RWPE1 (cell line): ENCODE data around the gene CCDC9B.

Experiments
- CTCF ChIA-PET: fragments of 350-600 bp; sonication (Branson Sonifier 250); formaldehyde crosslinking; extraction: SDS; loops from one replicate; lab custom pipeline; 2021; lab: Yijun Ruan, JAX
- POLR2A ChIA-PET: fragments of 400-600 bp; formaldehyde crosslinking; extraction: SDS; loops from one replicate; lab custom pipeline; 2020; ENCODE audit warnings: antibody characterized with exemption; ENCODE audit not compliant: low non-redundant PET; lab: Yijun Ruan, JAX
- DNase-seq: peaks from one replicate; pipeline ENCODE4 v3.0.0; 2012; ENCODE audit warnings: low spot score
- H3K27ac ChIP-seq: fragments of 450-650 bp; 2 replicates; pipeline ENCODE4 v1.5.1; 2017
- TF ChIP-seq, protein P1 (sequence below): fragments of 450-650 bp; conservative IDR thresholded peaks from 2 replicates; pipeline ENCODE4 v1.5.1; 2017; ENCODE audit warnings: low read depth, mild to moderate bottlenecking

The CCDC9B gene

DNA sequence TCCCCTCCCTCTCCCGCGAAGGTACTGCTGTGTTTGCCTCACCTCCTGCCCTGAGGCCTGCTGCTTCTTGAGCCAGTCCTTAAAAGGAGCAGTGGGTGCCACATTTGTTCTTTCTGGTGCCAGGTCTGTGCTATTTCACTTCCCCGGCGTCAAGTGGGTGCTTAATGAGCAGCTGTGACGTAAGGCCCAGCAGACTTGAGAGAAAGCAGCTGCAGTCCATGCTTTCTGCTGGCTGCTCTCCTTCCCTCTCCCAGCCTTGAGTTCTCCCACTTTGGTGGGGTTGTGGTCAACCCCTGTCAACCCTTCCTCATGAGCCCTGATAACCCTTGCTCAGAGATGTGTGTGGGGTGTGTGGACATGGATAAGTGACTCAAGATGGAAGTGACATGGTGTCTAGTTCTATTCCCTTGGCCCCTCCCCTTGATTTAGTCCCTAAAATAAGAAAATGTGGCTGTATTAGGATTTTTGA is 10.3 kb downstream of the CCDC9B start:
- DNase-seq, result no peak
- ChIA-PET CTCF (no interaction called here), POLR2A (interaction anchor here (0.6 kb wide), 1 partner anchor 271 kb away, joined by 4 read pairs; no protein-coding TSS in a partner anchor)
- H3K27ac ChIP-seq, result peak overlapping the region; percentile 32
- TF ChIP-seq, protein P1, sequence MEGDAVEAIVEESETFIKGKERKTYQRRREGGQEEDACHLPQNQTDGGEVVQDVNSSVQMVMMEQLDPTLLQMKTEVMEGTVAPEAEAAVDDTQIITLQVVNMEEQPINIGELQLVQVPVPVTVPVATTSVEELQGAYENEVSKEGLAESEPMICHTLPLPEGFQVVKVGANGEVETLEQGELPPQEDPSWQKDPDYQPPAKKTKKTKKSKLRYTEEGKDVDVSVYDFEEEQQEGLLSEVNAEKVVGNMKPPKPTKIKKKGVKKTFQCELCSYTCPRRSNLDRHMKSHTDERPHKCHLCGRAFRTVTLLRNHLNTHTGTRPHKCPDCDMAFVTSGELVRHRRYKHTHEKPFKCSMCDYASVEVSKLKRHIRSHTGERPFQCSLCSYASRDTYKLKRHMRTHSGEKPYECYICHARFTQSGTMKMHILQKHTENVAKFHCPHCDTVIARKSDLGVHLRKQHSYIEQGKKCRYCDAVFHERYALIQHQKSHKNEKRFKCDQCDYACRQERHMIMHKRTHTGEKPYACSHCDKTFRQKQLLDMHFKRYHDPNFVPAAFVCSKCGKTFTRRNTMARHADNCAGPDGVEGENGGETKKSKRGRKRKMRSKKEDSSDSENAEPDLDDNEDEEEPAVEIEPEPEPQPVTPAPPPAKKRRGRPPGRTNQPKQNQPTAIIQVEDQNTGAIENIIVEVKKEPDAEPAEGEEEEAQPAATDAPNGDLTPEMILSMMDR, result no peak

DNA sequence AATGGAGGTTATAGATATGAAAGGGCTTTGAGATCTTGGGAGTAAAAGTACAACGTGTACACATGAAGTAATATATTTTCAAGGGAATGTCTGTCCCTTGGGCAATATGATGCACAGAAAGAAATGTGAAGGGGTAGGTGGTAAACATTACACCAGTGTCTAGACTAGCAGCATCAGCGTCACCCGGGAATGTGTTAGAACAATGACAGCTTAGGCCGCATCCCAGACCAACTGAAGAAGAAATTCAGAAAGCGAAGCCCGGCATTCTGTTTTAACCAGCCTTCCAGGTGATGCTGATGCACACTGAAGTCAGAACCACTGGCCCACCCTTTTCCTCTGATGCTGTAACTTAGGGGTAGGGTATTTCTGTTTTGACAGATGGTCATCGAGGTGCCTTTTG is 10.9 kb downstream of the CCDC9B start:
- POLR2A ChIA-PET, result interaction anchor here (0.9 kb wide), 1 partner anchor 12 kb away, joined by 3 read pairs; no protein-coding TSS in a partner anchor
- H3K27ac ChIP-seq, result peak overlapping the region; percentile 32; the same call in 1 of the 2 replicates
- DNase-seq, result no peak
- TF ChIP-seq, protein P1, result no peak
- CTCF ChIA-PET, result interaction anchor here (2.4 kb wide), 1 partner anchor 9 kb away, joined by 16 read pairs; no protein-coding TSS in a partner anchor

DNA sequence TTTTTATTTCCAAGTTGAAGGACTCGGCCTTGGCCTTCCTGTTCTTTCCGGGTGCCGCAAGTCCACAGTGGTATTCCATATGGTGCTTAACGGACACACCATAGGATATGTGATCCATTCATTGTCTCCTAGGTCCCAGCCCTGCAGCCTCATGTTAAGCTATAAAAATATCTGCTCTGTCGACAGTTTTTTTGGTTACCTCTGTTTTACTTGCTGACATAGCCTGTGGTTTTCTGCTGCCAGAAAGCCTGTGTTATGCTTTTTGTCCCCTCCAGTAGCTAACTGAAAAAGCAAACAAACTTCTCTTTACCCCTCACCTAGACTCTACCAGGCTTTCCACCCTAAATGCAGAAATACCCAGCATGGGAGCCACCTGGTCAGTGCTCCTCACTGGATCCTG is 12.0 kb downstream of the CCDC9B start:
- no peak for DNase-seq
- ChIA-PET CTCF (interaction anchor here (1.4 to 2.4 kb wide), 3 partner anchors 10 to 39 kb away, joined by 5 to 16 read pairs (median 6); no protein-coding TSS in a partner anchor), POLR2A (interaction anchor here (0.9 to 1.1 kb wide), 2 partner anchors 13 to 40 kb away, joined by 3 read pairs; no protein-coding TSS in a partner anchor)
- TF ChIP-seq, protein P1, result no peak
- peak overlapping the region; percentile 66 for H3K27ac ChIP-seq

DNA sequence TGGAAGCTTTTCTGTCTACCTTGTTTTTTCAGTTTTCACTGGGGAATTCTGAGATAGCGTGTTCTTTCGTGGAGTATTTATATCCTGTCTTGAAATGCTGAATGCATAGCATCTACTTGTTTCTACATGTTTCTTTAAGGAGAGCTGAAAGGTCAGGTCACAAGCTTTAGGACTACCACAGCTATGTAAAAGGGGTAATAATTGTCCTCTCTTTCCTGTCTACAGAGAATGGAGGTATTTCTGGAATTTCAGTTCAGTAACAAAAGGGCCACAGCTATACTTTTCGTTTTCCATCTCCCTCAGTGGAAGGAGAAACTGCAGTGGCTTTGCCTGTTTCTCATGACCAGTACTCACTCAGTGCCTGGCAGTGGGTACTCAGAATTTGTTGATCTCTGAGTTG is 12.6 kb downstream of the CCDC9B start:
- DNase-seq, result peak; percentile 66
- peak overlapping the region; percentile 66 for H3K27ac ChIP-seq
- CTCF ChIA-PET, result interaction anchor here (1.1 to 2.4 kb wide), 4 partner anchors 10 to 94 kb away, joined by 5 to 16 read pairs (median 7); no protein-coding TSS in a partner anchor
- TF ChIP-seq, protein P1, result no peak
- POLR2A ChIA-PET, result interaction anchor here (1.1 kb wide), 1 partner anchor 41 kb away, joined by 3 read pairs; no protein-coding TSS in a partner anchor

DNA sequence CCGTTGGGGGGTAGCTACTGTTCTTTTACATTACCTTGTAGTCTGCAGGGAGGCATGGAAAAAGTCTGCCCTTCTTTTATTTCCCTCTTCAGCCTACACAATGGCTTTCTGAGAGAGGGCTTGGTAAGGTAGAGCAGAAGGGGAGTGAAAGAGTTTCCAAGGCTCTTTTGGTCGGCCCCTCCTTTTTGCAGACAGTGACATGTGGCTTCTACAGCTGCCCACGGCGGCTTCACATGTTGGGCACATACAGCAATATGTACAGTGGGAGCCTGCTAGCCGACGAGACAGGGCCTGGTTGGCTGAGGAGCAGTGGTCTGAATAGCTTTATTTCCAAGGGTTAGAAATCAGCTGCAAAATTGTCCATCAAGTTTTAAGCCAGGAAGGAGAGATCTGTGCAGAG is 13.3 kb downstream of the CCDC9B start:
- DNase-seq, result no peak
- TF ChIP-seq, protein P1, result no peak
- peak overlapping the region; percentile 63 for H3K27ac ChIP-seq
- POLR2A ChIA-PET, result no interaction called here
- CTCF ChIA-PET, result interaction anchor here (0.7 to 1.9 kb wide), 5 partner anchors 9 to 95 kb away, joined by 3 to 8 read pairs (median 4); no protein-coding TSS in a partner anchor

DNA sequence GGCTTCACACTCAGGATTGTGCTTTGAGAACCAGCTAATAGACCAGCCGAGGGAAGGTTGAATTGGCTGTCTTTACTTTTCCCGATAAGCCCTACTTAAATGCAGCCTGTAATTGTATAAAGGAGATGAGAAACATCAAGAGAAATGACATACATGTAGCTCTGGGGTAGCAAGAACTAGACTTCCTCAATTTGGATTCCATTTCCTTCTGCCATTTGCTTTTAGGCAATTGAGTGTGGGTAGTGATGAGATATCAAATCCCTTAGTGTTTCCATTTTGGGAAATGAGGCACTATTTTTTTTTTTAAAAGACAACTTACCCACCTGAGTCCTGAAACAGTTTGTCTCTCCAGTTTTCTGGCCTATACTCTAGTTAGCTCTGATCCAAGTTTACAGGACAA is 15.0 kb downstream of the CCDC9B start:
- no peak for DNase-seq
- ChIA-PET POLR2A (no interaction called here), CTCF (interaction anchor here (0.5 to 1.9 kb wide), 5 partner anchors 10 to 670 kb away, joined by 3 to 7 read pairs (median 5); no protein-coding TSS in a partner anchor)
- no peak overlapping the region for H3K27ac ChIP-seq
- TF ChIP-seq, protein P1, result no peak
